Measurements from ENCODE around the gene SST.

DNA sequence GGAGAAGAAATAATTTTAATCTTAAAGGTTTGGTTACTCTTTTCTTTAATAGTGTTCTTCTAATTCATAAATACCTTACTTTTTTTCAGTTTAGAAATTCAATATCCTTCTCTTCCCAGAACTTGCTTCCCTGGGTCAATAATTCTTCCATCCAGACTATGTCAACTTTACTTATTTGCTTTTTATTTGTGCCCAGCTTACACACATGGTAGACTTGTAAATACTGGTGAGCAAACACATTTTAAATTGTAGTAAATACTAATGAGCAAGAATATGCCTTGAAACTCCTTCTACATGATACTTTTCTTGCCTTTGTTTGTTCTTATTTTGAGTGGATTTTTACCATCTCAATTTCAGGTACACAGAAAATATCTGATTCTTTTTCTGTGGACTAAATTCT lies 33.7 kb downstream of the SST start:
- TF ChIP-seq CTCF (IDR thresholded peaks at IDR 0.05) (no peak), POLR2A (IDR thresholded peaks at IDR 0.05) (no peak)
